Natural killer cell (primary cell): ENCODE results near the gene RAP1A. TPM values are rescaled to one million over a fixed set of nuclear protein-coding genes. Genes with fewer than 3 reads are reported as not detected.

Experiments
- ATAC-seq, 3 donors: fragments of 150-1000 bp in 2 of 3; fragments of 200-7000 bp in 1 of 3; cut with Tn5 transposase; 1 replicate in 1 of 3; 2 replicates in 2 of 3; pipeline ENCODE4 v1.10.0; 2021; ENCODE audit warnings: mild to moderate bottlenecking in 2 of 3, moderate library complexity in 2 of 3
- DNase-seq, 2 donors: peaks; one replicate each; pipeline versions ENCODE4 v3.0.0 to v3.0.0-alpha.2; 2013 to 2021; ENCODE audit warnings: mixed read lengths in 1 of 2
- H3K27ac ChIP-seq: one replicate; pipeline ENCODE4 v1.5.1; 2013; ENCODE audit warnings: mild to moderate bottlenecking, low read length
- H3K27me3 ChIP-seq: one replicate; pipeline ENCODE4 v1.6.1; 2013; ENCODE audit warnings: low read length; ENCODE audit not compliant: control insufficient read depth, insufficient read depth
- H3K36me3 ChIP-seq: one replicate; pipeline ENCODE4 v1.6.1; 2013; ENCODE audit warnings: low read length; ENCODE audit not compliant: control insufficient read depth, insufficient read depth
- H3K4me1 ChIP-seq: one replicate; pipeline ENCODE4 v1.6.1; 2013; ENCODE audit warnings: low read length; ENCODE audit not compliant: control insufficient read depth, insufficient read depth
- H3K4me3 ChIP-seq: one replicate; pipeline ENCODE4 v1.5.1; 2013; ENCODE audit warnings: low read length
- H3K9me3 ChIP-seq: one replicate; pipeline ENCODE4 v1.6.1; 2013; ENCODE audit warnings: low read length; ENCODE audit not compliant: control insufficient read depth, insufficient read depth
- H3K27ac Mint-ChIP-seq, 2 donors: one replicate each; pipeline ENCODE4 v1.8.0; 2022; ENCODE audit warnings: mild to moderate bottlenecking in 2 of 2, mixed read lengths in 2 of 2, moderate library complexity in 1 of 2
- H3K27me3 Mint-ChIP-seq, 2 donors: one replicate each; pipeline ENCODE4 v1.8.0; 2022; ENCODE audit warnings: low read depth in 2 of 2, mixed read lengths in 2 of 2
- H3K36me3 Mint-ChIP-seq: one replicate; pipeline ENCODE4 v1.8.0; 2022; ENCODE audit warnings: mixed read lengths
- H3K4me1 Mint-ChIP-seq, 2 donors: one replicate each; pipeline ENCODE4 v1.8.0; 2022; ENCODE audit warnings: mixed read lengths in 2 of 2
- H3K4me3 Mint-ChIP-seq: one replicate; pipeline ENCODE4 v1.8.0; 2022; ENCODE audit warnings: mild to moderate bottlenecking, moderate library complexity, mixed read lengths
- H3K9me3 Mint-ChIP-seq, 2 donors: one replicate each; pipeline ENCODE4 v1.8.0; 2022; ENCODE audit warnings: mixed read lengths in 2 of 2
- WGBS: methylation state at CpG from one replicate; pipeline ENCODE4 v1.1.7; 2013; ENCODE audit warnings: missing lambda C conversion rate; ENCODE audit not compliant: insufficient coverage; 5-methylcytosine and 5-hydroxymethylcytosine counted together
- intact Hi-C: fragments of 100-400 bp; cut with micrococcal nuclease; formaldehyde crosslinking; loops from one replicate; pipeline ENCODE4 v1.14.2; 2022
- total RNA-seq, 4 donors: library from RNA; stranded (reverse); fragments of 120-200 nt in 1 of 4; gene quantifications; one replicate each; pipeline versions ENCODE4 v1.2.3 to v1.2.4, GENCODE V29; 2013 to 2022
- TF ChIP-seq, protein P1 (sequence below): fragments of 200-600 bp; IDR thresholded peaks from one replicate; pipeline ENCODE4 v1.8.0; 2022; ENCODE audit warnings: antibody characterized with exemption

RAP1A gene
- total RNA-seq, 3 donors from 2014 or later (not counting 1 experiment from before 2014, with no cell fraction given), result 83.7 to 112 (median 104) TPM

DNA sequence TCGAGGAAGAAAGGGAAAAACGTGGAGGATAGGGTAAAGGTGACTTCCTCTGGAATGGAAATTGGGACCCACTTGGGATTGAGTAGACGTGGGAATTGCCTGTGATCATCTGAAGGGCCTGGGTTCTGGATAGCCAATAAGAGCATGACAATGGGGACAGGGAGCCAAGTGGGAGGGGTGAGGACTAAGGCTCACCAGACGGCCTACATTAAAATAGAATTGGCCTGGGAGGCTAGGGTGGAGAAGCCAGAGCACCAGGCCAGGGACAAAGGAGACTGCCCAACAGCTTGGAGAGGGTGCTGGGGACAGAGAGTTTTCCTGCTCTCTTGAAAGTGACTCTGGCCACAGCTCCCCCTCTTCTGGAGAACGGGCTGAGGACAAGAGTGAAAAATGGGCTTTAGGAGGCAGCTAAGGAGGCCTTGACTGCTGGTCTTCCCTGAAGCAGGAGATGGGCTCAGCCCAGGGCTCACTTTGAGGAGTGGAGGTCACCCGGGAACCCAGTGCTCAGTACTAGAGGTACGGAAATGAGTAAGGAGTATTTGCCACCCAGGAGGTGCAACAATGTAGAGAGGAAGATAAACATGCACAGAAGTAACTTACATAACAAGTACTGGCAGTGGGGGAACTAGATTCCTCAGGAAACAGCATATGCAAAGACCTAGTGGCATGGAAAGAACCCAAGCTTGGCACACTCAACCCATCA, 100.8 kb downstream of the RAP1A start:
- peak in 1 of 3 donors; percentile 41 for ATAC-seq
- H3K4me1 ChIP-seq, result no peaks in the 10 kb centered on the region
- Mint-ChIP-seq H3K36me3 (no peaks in the 10 kb centered on the region), H3K4me1 (peaks cover 6 to 25% of the 10 kb centered on the region in 2 donors), H3K27me3 (no peaks in the 10 kb centered on the region), H3K4me3 (no peak overlapping the region), H3K27ac (peak overlapping the region in 1 of 2 donors; percentile 37), H3K9me3 (no peaks in the 10 kb centered on the region)
- peaks cover 11% of the 10 kb centered on the region for H3K36me3 ChIP-seq
- WGBS, result 90% methylated on average over 7 of the region's 7 CpGs
- H3K27me3 ChIP-seq, result no peaks in the 10 kb centered on the region
- DNase-seq, result no peak
- H3K4me3 ChIP-seq, result no peak overlapping the region
- no peaks in the 10 kb centered on the region for H3K9me3 ChIP-seq
- no peak overlapping the region for H3K27ac ChIP-seq
- intact Hi-C loops, result no loop called here
- TF ChIP-seq, protein P1, sequence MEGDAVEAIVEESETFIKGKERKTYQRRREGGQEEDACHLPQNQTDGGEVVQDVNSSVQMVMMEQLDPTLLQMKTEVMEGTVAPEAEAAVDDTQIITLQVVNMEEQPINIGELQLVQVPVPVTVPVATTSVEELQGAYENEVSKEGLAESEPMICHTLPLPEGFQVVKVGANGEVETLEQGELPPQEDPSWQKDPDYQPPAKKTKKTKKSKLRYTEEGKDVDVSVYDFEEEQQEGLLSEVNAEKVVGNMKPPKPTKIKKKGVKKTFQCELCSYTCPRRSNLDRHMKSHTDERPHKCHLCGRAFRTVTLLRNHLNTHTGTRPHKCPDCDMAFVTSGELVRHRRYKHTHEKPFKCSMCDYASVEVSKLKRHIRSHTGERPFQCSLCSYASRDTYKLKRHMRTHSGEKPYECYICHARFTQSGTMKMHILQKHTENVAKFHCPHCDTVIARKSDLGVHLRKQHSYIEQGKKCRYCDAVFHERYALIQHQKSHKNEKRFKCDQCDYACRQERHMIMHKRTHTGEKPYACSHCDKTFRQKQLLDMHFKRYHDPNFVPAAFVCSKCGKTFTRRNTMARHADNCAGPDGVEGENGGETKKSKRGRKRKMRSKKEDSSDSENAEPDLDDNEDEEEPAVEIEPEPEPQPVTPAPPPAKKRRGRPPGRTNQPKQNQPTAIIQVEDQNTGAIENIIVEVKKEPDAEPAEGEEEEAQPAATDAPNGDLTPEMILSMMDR, result no peak

DNA sequence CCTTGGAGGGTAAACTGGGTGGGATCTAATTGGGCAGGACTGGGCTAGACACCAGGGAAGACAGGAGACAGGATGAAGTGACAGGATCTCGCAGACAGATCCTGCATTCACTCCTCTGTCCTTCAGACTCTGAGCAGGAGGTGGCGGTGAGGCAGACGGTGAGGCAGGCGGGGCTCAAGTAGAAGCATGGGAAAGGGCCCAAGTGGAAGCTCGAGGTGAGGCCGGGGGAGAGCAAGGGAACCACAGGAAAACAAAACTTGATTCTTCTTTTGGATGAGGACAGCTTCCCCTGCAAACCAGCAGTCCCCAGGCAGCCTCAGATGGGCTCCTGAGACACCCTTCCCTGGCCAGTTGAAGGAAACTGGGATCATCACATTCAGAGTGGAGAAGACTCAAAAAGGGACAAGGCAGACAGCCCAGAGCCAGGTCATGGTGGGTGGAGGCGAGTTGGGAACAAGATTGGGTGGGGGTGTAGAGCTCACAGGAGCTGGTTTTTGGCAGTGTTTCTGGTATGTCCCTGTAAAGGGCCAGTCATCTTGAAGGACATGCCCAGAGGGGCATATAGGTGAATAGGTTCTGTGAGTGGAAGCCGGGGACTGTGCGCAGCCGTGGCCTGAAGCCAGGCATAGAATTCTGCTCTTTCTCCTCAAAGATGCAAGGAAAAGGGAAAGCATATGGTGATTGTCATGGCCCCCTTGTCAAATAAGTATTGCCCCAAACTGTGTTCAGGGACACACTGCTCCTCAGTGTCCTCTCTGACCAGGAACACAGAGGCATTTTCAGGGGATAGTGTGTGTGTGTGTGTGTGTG, 101.6 kb downstream of the RAP1A start:
- Histone ChIP-seq H3K36me3 (peaks cover 6% of the 10 kb centered on the region), H3K4me1 (no peaks in the 10 kb centered on the region), H3K27me3 (no peaks in the 10 kb centered on the region), H3K27ac (no peak overlapping the region), H3K9me3 (no peaks in the 10 kb centered on the region), H3K4me3 (no peak overlapping the region)
- no peak for ATAC-seq
- 86% methylated on average over 10 of the region's 10 CpGs for WGBS
- DNase-seq, result no peak
- TF ChIP-seq, protein P1, result no peak
- H3K36me3 Mint-ChIP-seq, result no peaks in the 10 kb centered on the region
- no peak overlapping the region for H3K4me3 Mint-ChIP-seq
- intact Hi-C loops, result no loop called here
- H3K4me1 Mint-ChIP-seq, result peaks cover 6 to 25% of the 10 kb centered on the region in 2 donors
- peak overlapping the region; percentile 37 to 54 for H3K27ac Mint-ChIP-seq
- H3K9me3 Mint-ChIP-seq, result no peaks in the 10 kb centered on the region
- no peaks in the 10 kb centered on the region for H3K27me3 Mint-ChIP-seq

DNA sequence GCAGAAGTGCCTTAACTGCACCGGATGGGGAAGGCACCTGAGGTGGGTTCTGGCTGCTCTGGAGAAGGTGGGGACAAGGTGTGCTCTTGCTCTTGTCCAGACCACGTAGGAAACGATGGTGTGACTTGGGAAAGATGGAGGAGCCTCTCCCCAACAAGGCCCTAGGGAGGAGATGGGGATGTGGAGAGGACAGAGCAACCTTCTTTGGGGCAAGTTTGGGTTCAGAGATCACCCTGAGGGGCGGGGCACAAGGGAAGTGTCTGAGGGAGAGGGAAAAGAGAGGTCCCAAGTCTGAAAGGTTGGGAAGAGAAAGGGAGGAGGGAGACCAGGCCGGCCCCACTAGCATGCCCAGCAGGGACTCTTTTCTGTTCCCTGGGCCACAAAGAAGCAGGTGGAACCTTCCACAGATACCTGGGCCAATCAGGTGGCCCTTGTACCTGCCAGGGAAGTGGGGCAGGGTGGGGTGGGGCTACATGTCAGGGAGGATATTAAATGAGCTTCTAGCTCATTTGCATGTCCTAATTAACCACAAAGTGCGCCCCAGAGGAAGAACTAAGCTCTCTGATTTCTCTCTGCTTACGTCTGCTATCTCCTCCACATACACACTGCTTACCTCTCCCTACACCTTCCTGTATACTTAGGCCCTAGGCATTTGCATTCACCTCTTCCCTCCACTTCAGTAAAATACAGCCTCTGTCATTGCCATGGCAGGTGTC, 103.7 kb downstream of the RAP1A start:
- H3K9me3 Mint-ChIP-seq, result no peaks in the 10 kb centered on the region
- H3K27ac Mint-ChIP-seq, result peak overlapping the region in 1 of 2 donors; percentile 82
- no peak for ATAC-seq
- no peak overlapping the region for H3K4me3 Mint-ChIP-seq
- 85% methylated on average over 7 of the region's 7 CpGs for WGBS
- peaks cover 6 to 25% of the 10 kb centered on the region in 2 donors for H3K4me1 Mint-ChIP-seq
- no peaks in the 10 kb centered on the region for H3K27me3 ChIP-seq
- H3K36me3 ChIP-seq, result no peaks in the 10 kb centered on the region
- intact Hi-C loops, result no loop called here
- no peaks in the 10 kb centered on the region for H3K4me1 ChIP-seq
- TF ChIP-seq, protein P1, result no peak
- no peaks in the 10 kb centered on the region for H3K36me3 Mint-ChIP-seq
- H3K27ac ChIP-seq, result no peak overlapping the region
- peak in 1 of 2 donors; percentile 67 for DNase-seq
- no peak overlapping the region for H3K4me3 ChIP-seq
- H3K9me3 ChIP-seq, result no peaks in the 10 kb centered on the region
- no peaks in the 10 kb centered on the region for H3K27me3 Mint-ChIP-seq
